ENCODE results near the gene CTBP1.

Gene CTBP1

GRCh38 chr4:1241936-1242505, 6.9 kb downstream of the CTBP1 start:
- DNase-seq (ENCODE audit: low read depth): no peak
- no peak for TF ChIP-seq CTCF (IDR thresholded peaks at IDR 0.05; ENCODE audit: insufficient read depth, low read depth, low read length, missing control alignments)
- H3K4me3 ChIP-seq (ENCODE audit: low read length): no peak overlapping the region

DNA sequence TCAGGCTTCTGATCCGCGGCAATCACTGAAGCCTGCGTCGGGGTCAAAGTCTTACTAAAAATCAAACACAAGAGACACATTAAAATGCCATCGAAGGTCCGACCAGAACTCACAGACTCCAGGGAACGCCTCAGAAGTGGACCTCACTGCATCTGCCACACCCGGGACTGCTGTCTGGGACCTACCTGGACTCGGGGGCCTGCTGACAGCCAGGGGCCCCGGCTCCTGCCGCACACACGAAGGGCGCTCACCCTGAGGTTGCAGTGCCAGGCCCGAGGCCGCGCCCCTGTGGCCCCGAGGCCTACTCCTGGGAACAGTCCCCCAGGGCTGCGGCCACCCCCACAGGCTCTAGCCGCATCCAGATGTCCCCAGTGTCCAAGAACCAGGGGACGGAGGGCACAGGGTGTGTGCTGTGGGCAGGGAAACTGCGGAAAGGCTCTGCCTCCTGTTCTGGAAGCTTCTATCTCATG, 7.4 kb downstream of the CTBP1 start:
- TF ChIP-seq CTCF (IDR thresholded peaks at IDR 0.05; ENCODE audit: insufficient read depth, low read depth, low read length, missing control alignments): no peak
- no peak for DNase-seq (ENCODE audit: low read depth)
- H3K4me3 ChIP-seq (ENCODE audit: low read length): no peak overlapping the region

GRCh38 chr4:1240721-1241465, 8.0 kb downstream of the CTBP1 start:
- H3K4me3 ChIP-seq (ENCODE audit: low read length): no peak overlapping the region
- DNase-seq (ENCODE audit: low read depth): no peak

DNA sequence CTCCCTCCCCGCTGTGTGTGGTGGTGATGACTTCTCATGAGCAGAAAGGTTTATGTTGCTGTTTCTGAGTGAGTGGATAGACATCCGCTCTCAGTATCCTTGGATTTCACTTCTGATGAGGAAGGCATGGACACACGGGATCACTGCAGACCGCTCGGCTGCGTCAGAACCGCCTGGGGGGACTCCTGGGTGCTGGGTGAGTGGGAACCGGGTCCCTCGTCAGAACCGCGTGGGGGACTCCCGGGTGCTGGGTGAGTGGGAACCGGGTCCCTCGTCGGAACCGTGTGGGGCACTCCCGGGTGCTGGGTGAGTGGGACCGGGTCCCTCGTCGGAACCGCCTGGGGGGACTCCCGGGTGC, 9.0 kb downstream of the CTBP1 start:
- H3K4me3 ChIP-seq (ENCODE audit: low read length): no peak overlapping the region
- TF ChIP-seq CTCF (IDR thresholded peaks at IDR 0.05; ENCODE audit: insufficient read depth, low read depth, low read length, missing control alignments): no peak
- no peak for DNase-seq (ENCODE audit: low read depth)

More at GRCh38 chr4:1240721-1241465, 8.0 kb downstream of the CTBP1 start:
- no peak for TF ChIP-seq CTCF (IDR thresholded peaks at IDR 0.05; ENCODE audit: insufficient read depth, low read depth, low read length, missing control alignments)

- no peak for TF ChIP-seq CTCF (IDR thresholded peaks at IDR 0.05; ENCODE audit: insufficient read depth, low read depth, low read length, missing control alignments)
- no peak for DNase-seq (ENCODE audit: low read depth)
- H3K4me3 ChIP-seq (ENCODE audit: low read length): no peak overlapping the region
These were observed 9.6 kb downstream of the CTBP1 start for GRCh38 chr4:1239141-1239949.

GRCh38 chr4:1238676-1239000, 10.3 kb downstream of the CTBP1 start:
- no peak overlapping the region for H3K4me3 ChIP-seq (ENCODE audit: low read length)
- TF ChIP-seq CTCF (IDR thresholded peaks at IDR 0.05; ENCODE audit: insufficient read depth, low read depth, low read length, missing control alignments): no peak
- DNase-seq (ENCODE audit: low read depth): no peak

All from epithelial cell of esophagus (primary cell).